Parathyroid adenoma (tissue), 2 donors: ENCODE measurements around the gene POU5F1.
A peak's percentile ranks its signal among the peaks of the same experiment; 100 is the strongest.

ENCODE experiments used
- H2AFZ ChIP-seq: fragments of 300-600 bp; sonication (generic); one replicate; pipeline ENCODE4 v1.7.0; 2017; ENCODE audit warnings: antibody characterized with exemption, mild to moderate bottlenecking
- H3K27ac ChIP-seq: fragments of 300-600 bp; sonication (generic); one replicate; pipeline ENCODE4 v1.7.0; 2017
- H3K27me3 ChIP-seq: fragments of 300-600 bp; sonication (generic); one replicate; pipeline ENCODE4 v1.7.0; 2017; ENCODE audit warnings: low read length; ENCODE audit not compliant: control insufficient read depth, insufficient read depth
- H3K36me3 ChIP-seq: fragments of 300-600 bp; sonication (generic); one replicate; pipeline ENCODE4 v1.7.0; 2017; ENCODE audit warnings: low read length; ENCODE audit not compliant: control insufficient read depth, insufficient read depth
- H3K4me1 ChIP-seq: fragments of 300-600 bp; sonication (generic); one replicate; pipeline ENCODE4 v1.7.0; 2017; ENCODE audit warnings: control low read depth
- H3K4me2 ChIP-seq: fragments of 300-600 bp; sonication (generic); one replicate; pipeline ENCODE4 v1.7.0; 2017; ENCODE audit warnings: low read length
- H3K4me3 ChIP-seq: fragments of 300-600 bp; sonication (generic); one replicate; pipeline ENCODE4 v1.7.0; 2017; ENCODE audit warnings: low read depth, low read length
- H3K79me2 ChIP-seq: fragments of 300-600 bp; sonication (generic); one replicate; pipeline ENCODE4 v1.7.0; 2017; ENCODE audit warnings: control low read depth
- H3K9ac ChIP-seq: fragments of 300-600 bp; sonication (generic); one replicate; pipeline ENCODE4 v1.7.0; 2017; ENCODE audit warnings: mild to moderate bottlenecking
- H3K9me3 ChIP-seq: fragments of 300-600 bp; sonication (generic); one replicate; pipeline ENCODE4 v1.7.0; 2017; ENCODE audit warnings: low read length; ENCODE audit not compliant: control insufficient read depth
- TF ChIP-seq, protein P1 (sequence below): fragments of 300-600 bp; sonication (generic); IDR thresholded peaks from one replicate; pipeline ENCODE4 v1.7.0; 2017; ENCODE audit warnings: antibody characterized with exemption, mild to moderate bottlenecking
- donor health status: primary hyperparathyroidism.

The POU5F1 gene

GRCh38 chr6:31143148-31143547 lies 27.3 kb downstream of the POU5F1 start:
- no peak overlapping the region for H3K27ac ChIP-seq
- no peaks in the 10 kb centered on the region for H3K36me3 ChIP-seq
- H3K4me2 ChIP-seq: no peak overlapping the region
- H3K4me3 ChIP-seq: no peak overlapping the region
- H3K9ac ChIP-seq: no peak overlapping the region
- H3K9me3 ChIP-seq: no peaks in the 10 kb centered on the region
- H3K27me3 ChIP-seq: no peaks in the 10 kb centered on the region
- TF ChIP-seq, protein P1, sequence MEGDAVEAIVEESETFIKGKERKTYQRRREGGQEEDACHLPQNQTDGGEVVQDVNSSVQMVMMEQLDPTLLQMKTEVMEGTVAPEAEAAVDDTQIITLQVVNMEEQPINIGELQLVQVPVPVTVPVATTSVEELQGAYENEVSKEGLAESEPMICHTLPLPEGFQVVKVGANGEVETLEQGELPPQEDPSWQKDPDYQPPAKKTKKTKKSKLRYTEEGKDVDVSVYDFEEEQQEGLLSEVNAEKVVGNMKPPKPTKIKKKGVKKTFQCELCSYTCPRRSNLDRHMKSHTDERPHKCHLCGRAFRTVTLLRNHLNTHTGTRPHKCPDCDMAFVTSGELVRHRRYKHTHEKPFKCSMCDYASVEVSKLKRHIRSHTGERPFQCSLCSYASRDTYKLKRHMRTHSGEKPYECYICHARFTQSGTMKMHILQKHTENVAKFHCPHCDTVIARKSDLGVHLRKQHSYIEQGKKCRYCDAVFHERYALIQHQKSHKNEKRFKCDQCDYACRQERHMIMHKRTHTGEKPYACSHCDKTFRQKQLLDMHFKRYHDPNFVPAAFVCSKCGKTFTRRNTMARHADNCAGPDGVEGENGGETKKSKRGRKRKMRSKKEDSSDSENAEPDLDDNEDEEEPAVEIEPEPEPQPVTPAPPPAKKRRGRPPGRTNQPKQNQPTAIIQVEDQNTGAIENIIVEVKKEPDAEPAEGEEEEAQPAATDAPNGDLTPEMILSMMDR: no peak
- H2AFZ ChIP-seq: no peak overlapping the region
- no peaks in the 10 kb centered on the region for H3K79me2 ChIP-seq
- no peaks in the 10 kb centered on the region for H3K4me1 ChIP-seq

DNA sequence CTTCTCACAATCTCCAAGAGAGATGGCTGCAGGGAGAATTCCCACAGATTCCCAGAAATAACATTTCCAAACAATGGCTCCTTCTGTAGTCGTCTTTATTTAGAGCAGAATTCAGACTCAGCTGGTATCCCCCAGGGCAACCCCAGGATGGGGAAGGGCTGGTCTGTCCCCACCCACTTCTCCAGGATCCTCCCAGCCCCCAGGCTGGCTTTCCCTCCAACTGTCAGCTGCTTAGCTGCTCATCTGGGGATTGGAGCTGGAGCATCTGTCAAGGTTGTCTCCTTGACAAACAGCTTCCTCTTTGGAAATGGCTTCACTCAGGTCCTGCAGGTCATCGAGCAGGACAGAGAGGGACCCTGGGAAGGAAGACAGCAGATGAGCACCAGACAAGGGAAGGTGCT lies 28.1 kb downstream of the POU5F1 start:
- Histone ChIP-seq H3K9ac (no peak overlapping the region), H3K27ac (no peak overlapping the region)
- TF ChIP-seq, protein P1: no peak

DNA sequence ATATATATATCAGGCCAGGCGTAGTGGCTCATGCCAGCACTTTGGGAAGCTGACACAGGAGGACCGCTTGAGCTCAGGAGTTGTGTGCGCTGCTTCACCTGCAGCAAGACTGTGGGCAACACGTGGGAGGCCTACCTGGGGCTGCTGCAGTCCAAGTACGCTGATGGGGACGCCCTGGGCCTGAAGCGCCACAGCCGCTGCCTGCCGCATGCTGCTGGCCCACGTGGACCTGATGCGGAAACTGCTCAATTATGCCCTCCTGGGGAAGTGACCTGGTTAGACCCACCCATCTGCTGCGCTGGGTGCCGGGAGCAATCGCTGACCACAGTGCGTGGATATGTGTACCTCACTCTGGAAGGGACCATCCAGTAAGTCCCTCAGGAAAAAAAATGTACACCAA lies 29.8 kb downstream of the POU5F1 start:
- Histone ChIP-seq H3K27ac (no peak overlapping the region), H3K9ac (no peak overlapping the region), H3K36me3 (no peaks in the 10 kb centered on the region)

More for the DNA sequence above, 28.1 kb downstream of the POU5F1 start:
- Histone ChIP-seq H3K36me3 (no peaks in the 10 kb centered on the region), H3K4me1 (no peaks in the 10 kb centered on the region), H3K27me3 (no peaks in the 10 kb centered on the region), H3K4me3 (no peak overlapping the region), H2AFZ (no peak overlapping the region), H3K4me2 (no peak overlapping the region), H3K9me3 (no peaks in the 10 kb centered on the region), H3K79me2 (no peaks in the 10 kb centered on the region)

GRCh38 chr6:31139599-31139998 lies 30.9 kb downstream of the POU5F1 start:
- Histone ChIP-seq H2AFZ (peak overlapping the region; percentile 5), H3K4me1 (no peaks in the 10 kb centered on the region), H3K9ac (no peak overlapping the region), H3K79me2 (no peaks in the 10 kb centered on the region), H3K27ac (no peak overlapping the region), H3K36me3 (no peaks in the 10 kb centered on the region), H3K4me2 (no peak overlapping the region), H3K27me3 (no peaks in the 10 kb centered on the region), H3K9me3 (no peaks in the 10 kb centered on the region), H3K4me3 (no peak overlapping the region)
- TF ChIP-seq, protein P1: no peak

More for the DNA sequence above, 29.8 kb downstream of the POU5F1 start:
- Histone ChIP-seq H3K9me3 (no peaks in the 10 kb centered on the region), H3K4me1 (no peaks in the 10 kb centered on the region), H3K4me2 (no peak overlapping the region), H3K4me3 (no peak overlapping the region), H2AFZ (no peak overlapping the region), H3K79me2 (no peaks in the 10 kb centered on the region), H3K27me3 (no peaks in the 10 kb centered on the region)
- TF ChIP-seq, protein P1: no peak

DNA sequence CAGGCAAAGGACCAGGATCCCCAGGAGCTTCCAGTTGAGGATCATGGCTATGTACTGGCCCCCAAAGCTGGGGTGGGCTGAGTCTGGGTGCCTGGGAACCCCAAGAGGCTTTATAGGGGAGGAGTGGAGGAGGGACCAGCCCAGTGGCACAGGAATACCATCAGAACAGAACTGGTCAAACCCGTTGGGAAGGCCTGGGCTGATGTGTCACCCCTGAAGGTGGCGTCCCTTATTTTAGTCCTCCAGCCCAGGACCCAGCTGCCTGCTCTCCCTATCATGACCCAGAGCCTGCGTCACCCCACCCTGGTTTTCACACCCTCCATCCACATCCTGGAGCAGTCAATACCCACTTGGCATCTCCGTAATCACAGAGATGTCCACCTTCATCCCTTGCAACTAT lies 31.5 kb downstream of the POU5F1 start, which contains the start of gene PSORS1C2:
TSS of gene PSORS1C2 (minus strand) at position 85 of the 400 bp plus-strand sequence. CDS start at position 45, 40 bp downstream.
- peak within 1 kb of the TSS; percentile 85 for H2AFZ ChIP-seq
- H3K4me3 ChIP-seq: no peak within 1 kb of the TSS
- H3K4me2 ChIP-seq: no peak within 1 kb of the TSS
- no peak within 1 kb of the TSS for H3K27ac ChIP-seq
- no peaks in the 10 kb centered on the region for H3K9me3 ChIP-seq
- H3K79me2 ChIP-seq: no peaks in the 10 kb centered on the region
- H3K36me3 ChIP-seq: no peaks in the 10 kb centered on the region
- no peaks in the 10 kb centered on the region for H3K4me1 ChIP-seq
- TF ChIP-seq, protein P1: no peak
- H3K27me3 ChIP-seq: no peaks in the 10 kb centered on the region
- no peak within 1 kb of the TSS for H3K9ac ChIP-seq
